ENCODE measurements around the gene SLC6A3.
"Not testable (repeated sequence)": the region's sequence is repeated elsewhere in the genome, so short reads cannot be mapped to it uniquely, and the experiment has no call there.

The SLC6A3 gene

DNA sequence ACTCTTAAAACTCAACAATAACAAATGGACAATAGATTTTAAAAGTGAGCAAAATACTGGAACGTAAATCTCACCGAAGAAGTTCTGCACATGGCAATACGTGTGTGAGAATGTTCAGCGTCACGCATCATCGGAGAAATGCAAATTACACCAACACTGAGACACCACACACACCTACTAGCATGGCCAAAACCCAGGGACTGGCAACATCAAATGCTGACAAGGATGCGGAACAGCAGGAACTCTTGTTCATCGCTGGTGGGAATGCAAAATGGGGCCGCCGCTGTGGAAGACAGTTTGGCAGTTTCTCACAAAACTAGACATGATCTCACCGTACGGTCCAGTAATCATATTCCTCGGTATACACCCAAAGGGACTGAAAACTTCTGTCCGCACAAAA lies 78.7 kb downstream of the SLC6A3 start:
- no peak for DNase-seq

DNA sequence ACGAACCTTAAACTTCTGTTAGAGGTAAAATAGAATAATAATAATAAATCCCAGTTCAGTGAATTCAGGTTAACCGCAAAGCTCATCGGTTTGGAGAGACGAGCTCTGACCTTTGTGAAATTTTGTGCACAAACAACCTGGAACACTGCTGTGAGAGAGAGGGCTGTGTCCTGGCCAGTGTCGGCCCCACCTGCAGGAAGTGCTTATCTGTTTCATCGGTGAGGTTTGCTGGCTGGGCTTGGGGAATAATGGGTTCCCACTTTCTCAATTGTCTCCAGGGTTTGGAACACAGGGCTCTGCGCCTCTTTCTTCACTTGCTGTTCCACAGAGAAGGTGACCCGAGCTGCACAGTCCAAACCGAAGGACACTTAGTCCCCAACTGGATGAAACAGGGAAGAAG lies 81.0 kb downstream of the SLC6A3 start:
- no peak for DNase-seq

DNA sequence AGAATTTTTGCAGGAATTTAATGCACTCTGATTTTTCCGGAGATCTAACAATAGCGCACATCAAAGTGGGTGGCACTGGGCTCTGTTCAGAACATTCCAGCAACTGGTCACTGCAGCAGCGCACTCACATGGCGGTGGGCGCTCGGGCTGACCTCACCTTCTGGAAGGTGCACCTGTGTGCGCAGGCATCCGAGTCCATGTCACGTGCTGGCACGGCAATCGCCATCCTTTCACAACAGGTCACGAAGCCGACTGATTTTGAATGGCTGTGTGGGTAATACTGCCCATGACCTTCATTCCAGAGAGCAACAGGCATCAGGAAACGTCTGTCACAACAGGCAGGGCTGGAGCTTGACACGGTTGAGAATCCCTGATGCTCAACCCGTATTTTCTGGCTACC lies 81.7 kb downstream of the SLC6A3 start:
- no peak for DNase-seq

DNA sequence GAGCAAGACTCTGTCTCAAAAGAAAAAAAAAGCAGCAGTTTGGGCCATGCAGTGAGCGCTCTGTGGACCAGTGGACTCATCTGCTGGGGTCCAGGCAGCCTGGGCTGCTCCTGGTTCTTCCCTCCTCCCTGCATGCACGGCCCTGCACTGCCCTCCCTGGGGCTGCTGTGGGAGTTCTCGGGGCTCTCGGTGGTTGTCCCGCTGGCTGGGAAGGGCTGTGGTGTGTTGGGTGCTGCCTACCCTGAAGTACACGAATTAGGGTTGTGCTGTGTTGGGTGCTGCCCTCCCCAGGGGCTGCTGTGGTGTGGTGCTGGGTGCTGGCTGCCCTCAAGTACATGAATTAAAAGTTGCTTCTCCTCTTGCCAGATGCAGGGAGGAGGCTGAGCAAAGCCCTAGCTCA lies 82.1 kb downstream of the SLC6A3 start:
- DNase-seq = no peak

DNA sequence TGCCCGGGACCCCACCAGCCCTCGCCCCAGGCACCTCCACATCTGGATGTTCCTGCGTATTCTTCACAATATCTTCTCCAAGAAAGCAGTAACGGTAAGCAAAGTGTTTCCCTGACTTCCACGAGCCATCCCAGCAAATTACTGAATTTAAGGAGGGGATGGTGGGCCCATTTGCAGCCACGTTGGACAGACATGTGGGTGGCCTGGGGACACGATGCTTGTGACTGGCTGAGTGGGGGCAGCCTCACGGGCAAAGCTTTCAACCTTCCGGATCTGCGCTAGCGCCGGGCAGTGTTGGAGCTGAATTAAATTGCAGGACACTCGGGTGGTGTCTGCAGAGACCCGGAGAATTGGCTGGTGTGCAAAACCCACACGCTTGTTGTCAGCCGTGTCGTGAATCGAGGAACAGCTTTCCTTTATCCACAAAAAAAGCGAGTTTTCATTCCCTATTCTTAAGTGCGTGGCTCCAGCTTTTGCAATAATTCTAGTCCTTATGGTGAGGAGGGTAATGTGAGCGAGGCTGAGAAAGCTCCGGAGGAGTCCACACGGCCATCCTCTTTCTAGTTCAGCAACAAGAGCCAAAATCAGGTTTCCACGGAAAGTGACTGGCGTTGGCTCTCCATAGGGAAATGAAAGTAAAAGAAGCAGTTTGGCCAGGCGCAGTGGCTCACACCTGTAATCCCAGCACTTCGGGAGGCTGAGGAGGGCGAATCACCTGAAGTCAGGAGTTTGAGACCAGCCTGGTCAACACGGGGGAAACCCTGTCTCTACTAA lies 82.8 kb downstream of the SLC6A3 start:
- no peak for DNase-seq

DNA sequence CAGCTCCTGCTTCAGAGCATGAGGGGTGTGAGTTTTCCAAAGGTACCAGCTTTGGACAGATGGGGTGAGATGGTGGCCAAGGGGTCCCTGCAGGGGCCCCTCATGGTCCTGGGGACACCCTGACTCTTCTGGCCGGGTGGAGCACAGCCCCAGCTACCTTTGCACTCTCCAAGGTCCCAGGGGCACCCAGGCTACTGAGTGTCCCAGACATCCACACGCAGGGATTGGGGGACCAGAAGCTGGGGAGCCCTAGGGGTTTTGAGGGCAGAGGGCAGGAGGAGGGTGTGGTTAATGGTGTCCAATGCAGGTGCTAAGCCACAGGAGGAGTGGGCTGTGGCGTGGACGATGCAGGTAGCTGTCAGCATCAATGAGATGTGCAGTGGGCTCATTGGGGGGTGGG lies 84.4 kb downstream of the SLC6A3 start:
- DNase-seq = no peak

- DNase-seq = not testable (repeated sequence)
Measured at GRCh38 chr5:1360367-1360766, 84.9 kb downstream of the SLC6A3 start.

GRCh38 chr5:1359713-1360112 lies 85.5 kb downstream of the SLC6A3 start:
- no peak for DNase-seq

GRCh38 chr5:1359031-1359645 lies 86.1 kb downstream of the SLC6A3 start:
- no peak for DNase-seq

DNA sequence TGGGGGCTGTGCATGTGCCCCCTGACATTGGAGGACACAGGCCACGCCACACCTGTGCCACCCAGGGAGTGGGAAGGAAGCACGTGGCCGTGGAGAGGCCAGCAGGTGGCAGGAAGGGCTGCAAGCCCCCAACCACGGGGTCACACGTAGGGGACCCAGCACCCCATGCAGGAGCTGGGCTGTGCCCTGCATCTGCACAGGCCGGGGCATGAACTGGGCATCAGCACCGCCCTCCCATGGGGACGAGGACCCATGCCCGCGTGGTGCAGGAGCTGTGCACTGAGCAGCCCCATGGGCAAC lies 86.6 kb downstream of the SLC6A3 start:
- DNase-seq = no peak

- DNase-seq = no peak
Measured at GRCh38 chr5:1357946-1358725, 87.1 kb downstream of the SLC6A3 start.

DNA sequence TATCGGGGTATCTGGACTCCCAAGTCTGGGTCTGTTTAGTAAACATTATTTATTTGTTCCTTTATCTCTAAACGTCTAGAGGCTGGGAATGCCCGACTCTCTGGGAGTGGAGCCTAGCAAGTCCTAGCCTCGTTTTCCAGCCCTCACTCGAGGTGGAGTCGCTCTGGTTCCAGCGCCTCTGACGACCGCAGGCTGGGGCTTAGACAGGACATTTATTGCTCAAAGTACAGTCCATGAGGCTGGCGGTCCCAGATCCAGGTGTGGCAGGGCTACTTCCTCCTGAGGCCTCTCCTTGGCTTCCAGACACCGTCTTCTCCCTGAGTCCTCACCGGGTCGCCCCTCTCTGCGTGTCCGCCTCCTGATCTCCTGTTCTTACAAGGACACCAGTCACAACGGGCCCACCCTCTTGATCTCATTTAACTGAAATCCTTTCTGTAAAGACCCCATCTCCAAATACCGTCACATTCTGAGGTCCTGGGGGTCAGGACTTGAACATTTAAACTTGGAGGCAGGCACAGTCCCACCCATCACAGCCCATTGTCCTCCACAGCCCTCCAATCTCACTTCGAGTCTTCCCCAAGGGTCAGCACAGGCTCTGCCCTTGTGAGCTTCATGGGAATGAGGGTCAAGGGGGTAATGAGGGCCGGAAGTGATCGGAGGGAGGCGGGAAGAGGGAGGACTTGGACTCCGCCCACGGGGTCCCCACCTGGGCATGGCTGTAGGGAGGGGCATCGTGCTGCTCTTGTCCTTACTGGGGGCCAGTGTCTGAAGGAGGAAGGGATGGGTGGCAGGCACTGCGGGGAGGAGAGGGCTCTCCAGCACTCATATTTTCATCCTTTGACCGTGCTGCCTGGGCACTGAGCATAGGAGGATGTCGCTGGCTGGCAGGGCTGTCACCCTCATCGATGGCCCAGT lies 88.1 kb downstream of the SLC6A3 start:
- no peak for DNase-seq

DNA sequence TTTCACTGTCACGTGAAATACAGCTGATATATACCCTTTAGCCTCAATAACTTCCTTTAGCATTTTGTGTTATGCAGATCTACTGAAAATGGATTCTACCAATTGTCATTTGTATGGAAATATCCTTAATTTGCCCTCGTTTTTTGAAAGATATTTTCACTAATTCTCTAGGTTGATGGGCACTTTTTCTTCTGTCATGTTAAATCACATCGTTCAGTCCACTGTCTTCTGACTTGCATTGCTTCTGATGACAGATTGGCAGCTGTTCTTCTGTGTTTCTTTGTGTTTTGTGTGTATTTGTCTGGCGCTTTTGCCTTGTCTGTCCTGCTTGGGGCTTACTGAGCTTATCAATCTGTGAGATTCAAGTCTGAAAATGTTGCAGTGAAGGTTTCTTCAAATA lies 90.7 kb downstream of the SLC6A3 start:
- DNase-seq = no peak

DNA sequence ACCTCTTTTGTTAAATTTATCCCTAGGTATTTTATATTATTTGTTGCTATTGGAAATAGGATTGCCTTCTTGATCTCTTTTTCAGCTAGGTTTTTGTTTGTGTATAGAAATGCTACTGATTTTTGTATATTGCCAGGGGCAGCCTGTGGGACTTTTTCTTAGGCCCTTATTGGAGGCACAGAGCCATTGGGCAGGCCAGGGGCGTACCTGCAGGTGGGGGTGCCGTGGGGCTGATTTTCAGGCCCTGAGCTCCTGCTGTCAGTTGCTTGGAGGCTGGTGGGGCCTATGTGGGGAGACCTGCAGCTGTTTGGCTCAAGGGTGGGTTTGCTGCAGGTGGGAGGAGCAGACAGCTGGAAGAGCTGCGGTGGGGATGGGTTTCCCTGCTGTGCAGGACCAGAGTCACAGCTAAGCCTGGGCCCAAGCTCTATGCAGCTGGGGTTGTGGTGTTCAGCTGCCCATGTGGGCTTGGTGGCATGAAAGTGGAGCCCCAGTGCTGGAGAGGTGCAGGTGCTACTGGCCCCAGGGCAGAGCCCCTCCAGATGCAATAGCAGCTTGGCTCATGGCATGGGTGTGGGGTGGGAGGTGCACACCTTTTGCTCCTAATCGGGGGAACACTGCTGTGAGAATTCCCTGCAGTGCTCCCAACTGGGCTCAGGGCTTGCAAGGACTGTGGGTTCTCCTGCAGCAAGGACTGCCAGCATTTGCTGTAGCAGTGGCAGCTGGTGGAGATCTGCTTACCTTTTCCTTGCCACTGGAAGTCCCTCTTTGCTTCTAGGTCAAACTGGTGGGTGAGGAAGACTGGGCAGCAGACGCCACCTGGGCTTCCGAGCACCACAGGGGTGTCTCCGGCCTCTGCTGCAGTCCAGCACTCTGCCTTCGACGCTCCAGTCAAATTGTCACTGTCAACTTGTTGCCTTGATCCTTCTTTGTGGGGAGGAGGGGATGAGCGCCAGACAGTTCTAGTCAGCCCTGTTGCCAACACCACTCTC lies 92.7 kb downstream of the SLC6A3 start:
- no peak for DNase-seq

GRCh38 chr5:1351156-1351555 lies 94.1 kb downstream of the SLC6A3 start:
- DNase-seq = no peak

- DNase-seq = no peak
Measured at GRCh38 chr5:1349246-1349645, 96.0 kb downstream of the SLC6A3 start.

DNA sequence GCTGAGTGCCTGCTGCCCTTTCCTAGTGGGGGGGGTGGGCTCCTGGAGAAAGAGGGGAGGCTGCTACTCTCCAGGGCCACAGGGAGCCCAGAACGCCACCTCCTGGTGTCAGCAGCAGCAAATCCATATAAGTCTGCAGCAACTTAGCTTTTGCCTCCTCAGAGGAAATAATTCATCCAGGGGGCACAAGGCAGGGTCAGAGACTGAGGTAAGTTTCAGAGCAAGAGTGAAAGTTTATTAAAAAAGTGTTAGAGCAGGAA lies 96.3 kb downstream of the SLC6A3 start:
- DNase-seq = no peak

- no peak for DNase-seq
Measured at GRCh38 chr5:1347571-1347970, 97.7 kb downstream of the SLC6A3 start.

GRCh38 chr5:1346627-1347440 lies 98.4 kb downstream of the SLC6A3 start:
- DNase-seq = no peak

GRCh38 chr5:1345876-1346626 lies 99.2 kb downstream of the SLC6A3 start:
- no peak for DNase-seq
